Mesothelial cell of epicardium (in vitro differentiated cells): Measurements from ENCODE around the gene THOP1. TPM values are rescaled to one million over a fixed set of nuclear protein-coding genes. Genes with fewer than 3 reads are reported as not detected.

Experiments
- DNase-seq, 2 experiments: peaks; one replicate each; pipeline ENCODE4 v3.0.0; 2021; ENCODE audit warnings: low spot score in 2 of 2; ENCODE audit not compliant: unreplicated experiment in 2 of 2
- H3K27ac Mint-ChIP-seq: 2 replicates; pipeline ENCODE4 v1.8.0; 2021; ENCODE audit warnings: mixed read lengths
- H3K27me3 Mint-ChIP-seq: 2 replicates; pipeline ENCODE4 v1.8.0; 2021; ENCODE audit warnings: low read depth, mixed read lengths
- H3K36me3 Mint-ChIP-seq: 2 replicates; pipeline ENCODE4 v1.8.0; 2021; ENCODE audit warnings: mixed read lengths
- H3K4me1 Mint-ChIP-seq: 2 replicates; pipeline ENCODE4 v1.8.0; 2021; ENCODE audit warnings: mixed read lengths
- H3K4me3 Mint-ChIP-seq: 2 replicates; pipeline ENCODE4 v1.8.0; 2021; ENCODE audit warnings: mild to moderate bottlenecking, moderate library complexity, mixed read lengths
- H3K9me3 Mint-ChIP-seq: 2 replicates; pipeline ENCODE4 v1.8.0; 2021; ENCODE audit warnings: mixed read lengths
- total RNA-seq: library from RNA; stranded (reverse); gene quantifications from 3 replicates; pipeline ENCODE4 v1.2.1, GENCODE V29; 2021
- TF ChIP-seq, protein P1 (sequence below): fragments of 200-600 bp; sonication (generic); IDR thresholded peaks from one replicate; pipeline ENCODE4 v1.5.0; 2021; ENCODE audit warnings: antibody characterized with exemption; ENCODE audit not compliant: unreplicated experiment

THOP1 gene
- total RNA-seq, 1 donor from 2014 or later, result 80.8 TPM

DNA sequence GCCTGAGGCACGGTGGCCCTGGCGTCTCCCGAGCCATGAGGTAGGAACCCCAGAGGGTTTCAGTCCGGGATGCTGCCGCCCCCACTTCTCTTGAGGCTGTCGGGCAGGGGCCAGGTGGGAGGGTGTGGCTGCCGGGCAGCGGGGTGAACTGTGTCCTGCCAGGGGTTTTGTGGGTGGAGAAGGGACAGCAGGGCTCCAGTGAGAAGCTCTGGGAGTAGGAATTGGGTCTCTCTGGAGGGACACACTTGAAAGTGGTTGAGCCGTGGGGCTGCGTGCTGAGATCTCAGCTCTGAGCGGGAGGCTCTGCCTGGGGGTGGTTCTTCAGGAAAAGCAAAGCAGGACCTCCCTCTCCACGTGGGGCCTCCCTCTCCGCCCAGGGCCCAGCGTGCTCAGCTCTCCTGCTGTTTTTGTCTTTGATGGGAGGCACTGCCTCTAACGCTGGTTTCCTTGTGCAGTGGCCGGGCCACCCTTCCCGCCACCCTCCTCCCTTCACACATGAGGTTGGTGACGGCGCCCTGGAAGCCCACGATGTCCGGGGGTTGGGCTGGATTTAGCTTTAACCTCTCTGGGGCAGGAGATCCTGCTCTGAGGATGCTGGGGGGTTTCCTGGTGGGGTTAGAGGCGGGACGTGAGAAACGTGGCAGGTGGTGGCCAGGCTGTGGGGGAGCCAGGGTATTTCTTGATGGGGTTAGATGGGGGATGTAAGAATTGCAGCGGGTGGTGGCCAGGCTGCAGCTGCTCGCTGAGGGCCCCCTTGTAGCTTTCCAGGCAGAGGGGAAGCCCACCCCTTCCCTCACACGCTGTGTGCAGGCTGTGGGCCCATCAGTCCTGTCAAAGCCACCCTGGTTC lies 19.1 kb downstream of the THOP1 start:
- Mint-ChIP-seq H3K27me3 (no peaks in the 10 kb centered on the region), H3K9me3 (no peaks in the 10 kb centered on the region), H3K4me3 (no peak overlapping the region), H3K4me1 (no peaks in the 10 kb centered on the region), H3K36me3 (peaks cover 23% of the 10 kb centered on the region), H3K27ac (no peak overlapping the region)
- no peak for DNase-seq
- TF ChIP-seq, protein P1, sequence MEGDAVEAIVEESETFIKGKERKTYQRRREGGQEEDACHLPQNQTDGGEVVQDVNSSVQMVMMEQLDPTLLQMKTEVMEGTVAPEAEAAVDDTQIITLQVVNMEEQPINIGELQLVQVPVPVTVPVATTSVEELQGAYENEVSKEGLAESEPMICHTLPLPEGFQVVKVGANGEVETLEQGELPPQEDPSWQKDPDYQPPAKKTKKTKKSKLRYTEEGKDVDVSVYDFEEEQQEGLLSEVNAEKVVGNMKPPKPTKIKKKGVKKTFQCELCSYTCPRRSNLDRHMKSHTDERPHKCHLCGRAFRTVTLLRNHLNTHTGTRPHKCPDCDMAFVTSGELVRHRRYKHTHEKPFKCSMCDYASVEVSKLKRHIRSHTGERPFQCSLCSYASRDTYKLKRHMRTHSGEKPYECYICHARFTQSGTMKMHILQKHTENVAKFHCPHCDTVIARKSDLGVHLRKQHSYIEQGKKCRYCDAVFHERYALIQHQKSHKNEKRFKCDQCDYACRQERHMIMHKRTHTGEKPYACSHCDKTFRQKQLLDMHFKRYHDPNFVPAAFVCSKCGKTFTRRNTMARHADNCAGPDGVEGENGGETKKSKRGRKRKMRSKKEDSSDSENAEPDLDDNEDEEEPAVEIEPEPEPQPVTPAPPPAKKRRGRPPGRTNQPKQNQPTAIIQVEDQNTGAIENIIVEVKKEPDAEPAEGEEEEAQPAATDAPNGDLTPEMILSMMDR, result no peak

DNA sequence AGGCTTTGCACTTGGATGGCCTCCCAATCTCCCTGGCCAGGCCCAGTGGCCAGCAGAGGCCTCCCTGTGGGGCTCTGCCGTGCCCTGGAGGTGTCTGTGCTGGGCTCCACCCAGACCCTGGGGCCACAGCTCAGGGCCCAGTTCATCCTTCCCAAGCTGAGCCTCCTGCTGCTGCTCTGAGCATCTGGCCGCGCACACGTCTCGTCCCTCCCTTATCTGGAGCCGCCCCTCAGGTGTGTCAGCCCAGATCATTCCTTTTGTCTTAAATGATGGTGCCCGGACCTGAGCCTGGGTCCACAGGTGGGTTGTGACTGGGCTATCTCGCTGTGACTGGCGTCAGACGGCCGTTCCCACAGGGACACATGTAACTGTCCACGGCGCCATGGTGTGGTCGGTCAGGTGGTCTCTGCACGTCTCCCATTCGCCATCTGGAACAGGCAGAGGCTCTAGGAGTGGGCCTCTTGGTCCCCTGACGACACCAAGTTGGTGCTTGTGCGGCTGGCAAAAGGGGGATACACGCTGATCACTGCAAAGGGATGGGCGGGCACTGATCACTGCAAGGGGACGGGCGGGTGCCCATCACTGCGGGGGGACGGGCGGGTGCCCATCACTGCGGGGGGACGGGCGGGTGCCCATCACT lies 20.1 kb downstream of the THOP1 start:
- Mint-ChIP-seq H3K4me1 (no peaks in the 10 kb centered on the region), H3K27ac (no peak overlapping the region), H3K4me3 (no peak overlapping the region), H3K27me3 (no peaks in the 10 kb centered on the region), H3K36me3 (peaks cover 23% of the 10 kb centered on the region), H3K9me3 (no peaks in the 10 kb centered on the region)
- DNase-seq, result no peak
- TF ChIP-seq, protein P1, result no peak

DNA sequence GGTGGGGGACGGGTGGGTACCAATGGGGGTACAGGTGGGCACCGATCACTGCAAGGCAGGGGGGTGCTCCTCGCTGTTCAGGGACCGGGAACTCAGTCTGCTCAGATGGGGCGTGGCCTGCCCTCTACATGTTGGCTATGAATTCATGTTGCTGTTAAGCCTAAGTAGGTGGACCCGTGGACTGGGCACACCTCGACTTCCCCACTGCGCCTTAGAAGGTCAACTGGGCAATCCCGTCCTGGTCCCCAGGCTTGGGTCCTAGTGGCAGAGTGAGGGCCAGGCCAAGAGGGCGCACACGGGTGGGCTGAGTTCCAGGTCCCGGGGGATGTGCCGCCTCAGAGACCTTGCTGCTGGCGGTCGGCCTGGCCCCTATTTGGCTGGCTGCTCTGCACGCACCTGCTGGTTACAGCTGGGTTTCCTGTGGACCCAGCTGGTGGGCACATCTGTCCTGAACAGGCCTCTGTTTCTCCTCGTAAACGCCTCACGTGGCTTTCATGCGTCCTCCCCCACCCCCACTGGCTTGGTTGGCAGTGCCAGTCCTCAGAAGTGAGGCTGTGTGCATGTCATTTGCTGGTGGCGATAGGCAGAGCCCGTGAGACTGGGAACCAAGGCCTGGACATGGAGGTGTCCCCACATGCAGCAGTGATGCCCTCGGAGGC lies 20.8 kb downstream of the THOP1 start:
- H3K9me3 Mint-ChIP-seq, result no peaks in the 10 kb centered on the region
- TF ChIP-seq, protein P1, result no peak
- no peaks in the 10 kb centered on the region for H3K27me3 Mint-ChIP-seq
- no peak overlapping the region for H3K4me3 Mint-ChIP-seq
- H3K36me3 Mint-ChIP-seq, result peaks cover 19% of the 10 kb centered on the region
- DNase-seq, result no peak
- H3K4me1 Mint-ChIP-seq, result no peaks in the 10 kb centered on the region
- H3K27ac Mint-ChIP-seq, result no peak overlapping the region

DNA sequence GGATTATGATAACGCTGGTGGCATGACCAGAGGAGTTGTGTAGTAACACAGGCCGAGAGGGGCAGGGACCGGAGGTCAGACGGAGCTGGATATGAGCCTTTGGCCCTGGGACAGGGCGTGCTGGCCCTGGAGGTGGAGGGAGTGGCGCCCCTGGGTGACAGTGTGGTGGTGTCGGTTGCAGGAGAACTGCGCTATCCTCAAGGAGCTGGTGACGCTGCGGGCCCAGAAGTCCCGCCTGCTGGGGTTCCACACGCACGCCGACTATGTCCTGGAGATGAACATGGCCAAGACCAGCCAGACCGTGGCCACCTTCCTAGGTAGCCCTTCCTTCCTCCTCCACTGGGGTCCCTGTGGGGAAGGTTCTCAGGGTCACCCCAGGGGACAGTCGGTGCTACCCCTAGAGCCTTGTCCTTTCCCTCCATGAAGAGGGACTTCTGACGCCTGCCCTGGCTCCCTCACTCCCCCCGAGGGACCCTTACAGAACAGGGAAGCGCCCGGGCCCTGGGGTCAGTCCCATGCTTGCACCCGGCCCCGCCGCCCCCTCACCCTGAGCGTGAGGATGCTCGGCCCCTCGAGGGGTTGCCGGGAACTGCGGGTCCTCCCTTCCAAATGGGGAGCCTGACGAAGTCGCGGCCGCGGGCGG lies 21.6 kb downstream of the THOP1 start:
- H3K27me3 Mint-ChIP-seq, result no peaks in the 10 kb centered on the region
- H3K9me3 Mint-ChIP-seq, result no peaks in the 10 kb centered on the region
- TF ChIP-seq, protein P1, result no peak
- no peak overlapping the region for H3K4me3 Mint-ChIP-seq
- H3K4me1 Mint-ChIP-seq, result no peaks in the 10 kb centered on the region
- peaks cover 17% of the 10 kb centered on the region for H3K36me3 Mint-ChIP-seq
- DNase-seq, result no peak
- H3K27ac Mint-ChIP-seq, result no peak overlapping the region

DNA sequence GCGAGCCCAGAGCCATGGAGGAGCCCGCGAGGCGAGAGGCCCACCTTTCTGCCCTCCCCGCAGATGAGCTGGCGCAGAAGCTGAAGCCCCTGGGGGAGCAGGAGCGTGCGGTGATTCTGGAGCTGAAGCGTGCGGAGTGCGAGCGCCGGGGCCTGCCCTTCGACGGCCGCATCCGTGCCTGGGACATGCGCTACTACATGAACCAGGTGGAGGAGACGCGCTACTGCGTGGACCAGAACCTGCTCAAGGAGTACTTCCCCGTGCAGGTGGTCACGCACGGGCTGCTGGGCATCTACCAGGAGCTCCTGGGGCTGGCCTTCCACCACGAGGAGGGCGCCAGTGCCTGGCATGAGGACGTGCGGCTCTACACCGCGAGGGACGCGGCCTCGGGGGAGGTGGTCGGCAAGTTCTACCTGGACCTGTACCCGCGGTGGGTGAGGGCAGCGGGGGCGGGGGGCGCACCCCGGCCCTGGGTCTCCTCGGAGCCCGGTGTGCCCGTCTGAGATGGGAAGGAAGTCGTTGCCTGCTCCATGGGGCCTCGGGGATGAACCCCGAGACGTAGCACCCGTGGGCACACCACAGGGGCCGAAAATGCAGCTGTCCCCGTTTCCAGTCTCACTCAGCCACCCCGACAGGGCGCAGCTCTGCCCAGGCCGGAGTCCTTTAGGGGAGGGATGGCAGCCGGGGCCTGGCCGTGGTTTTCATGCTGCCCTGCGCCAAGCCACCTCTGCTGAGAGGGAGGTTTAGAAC lies 22.3 kb downstream of the THOP1 start:
- H3K4me1 Mint-ChIP-seq, result no peaks in the 10 kb centered on the region
- no peaks in the 10 kb centered on the region for H3K27me3 Mint-ChIP-seq
- no peak overlapping the region for H3K27ac Mint-ChIP-seq
- TF ChIP-seq, protein P1, result no peak
- H3K4me3 Mint-ChIP-seq, result no peak overlapping the region
- DNase-seq, result no peak
- H3K9me3 Mint-ChIP-seq, result no peaks in the 10 kb centered on the region
- peaks cover 15% of the 10 kb centered on the region for H3K36me3 Mint-ChIP-seq
